ENCODE measurements around the gene AFAP1. TPM values are rescaled to one million over a fixed set of nuclear protein-coding genes. Genes with fewer than 3 reads are reported as not detected.

The AFAP1 gene
- total and polyA plus RNA-seq, 12 donors, result 2.9 to 8.9 (median 5.8) TPM

- peaks cover 0 to 38% (median 3%) of the 10 kb centered on the region in 9 donors for H3K36me3 ChIP-seq
- TF ChIP-seq CTCF (IDR thresholded peaks at IDR 0.05), result peak in 1 of 9 donors; percentile 11
- 83 to 86% methylated on average over 11 of the region's 11 CpGs for WGBS, 2 donors
- ATAC-seq (no peak), DNase-seq (no peak)
- H3K4me3 ChIP-seq, result no peak overlapping the region
- intact Hi-C loops (cut with DNase I), result no loop called here
- peaks cover 4 to 66% (median 29%) of the 10 kb centered on the region in 9 donors for H3K4me1 ChIP-seq
- H3K27ac ChIP-seq, result peak overlapping the region in 6 of 10 donors; percentile 19 to 94 (median 89)
- no peaks in the 10 kb centered on the region for H3K27me3 ChIP-seq
- no peaks in the 10 kb centered on the region for H3K9me3 ChIP-seq
These were observed 119.4 kb downstream of the AFAP1 start for GRCh38 chr4:7820031-7820818.

DNA sequence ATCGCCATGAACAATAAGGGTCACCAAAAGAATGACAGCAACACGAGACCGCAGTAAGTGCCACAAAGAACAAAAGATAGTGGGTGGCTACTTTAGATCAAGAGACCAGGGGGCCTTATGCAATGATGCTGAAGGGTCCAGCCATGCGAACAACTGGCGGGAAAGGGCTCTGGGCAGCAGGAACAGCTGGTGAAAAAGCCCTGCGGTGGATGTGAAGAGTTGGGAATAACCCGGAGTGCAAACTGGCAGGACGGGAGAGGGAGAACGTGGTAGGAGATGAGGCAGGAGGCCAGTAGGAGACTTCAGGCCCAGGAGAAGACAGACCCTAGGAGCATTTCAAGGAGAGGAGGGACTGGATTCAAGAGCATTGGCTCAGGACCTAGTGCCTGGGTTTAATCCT lies 120.2 kb downstream of the AFAP1 start:
- Histone ChIP-seq H3K36me3 (peaks cover 0 to 46% (median 8%) of the 10 kb centered on the region in 9 donors), H3K4me3 (no peak overlapping the region), H3K9me3 (no peaks in the 10 kb centered on the region), H3K27ac (peak overlapping the region in 4 of 10 donors; percentile 82 to 94 (median 90)), H3K27me3 (no peaks in the 10 kb centered on the region), H3K4me1 (peaks cover 4 to 64% (median 29%) of the 10 kb centered on the region in 9 donors)
- no peak for TF ChIP-seq CTCF (IDR thresholded peaks at IDR 0.05)
- no peak for DNase-seq
- no peak for ATAC-seq
- 94% methylated on average over 9 of the region's 9 CpGs for WGBS, 2 donors
- intact Hi-C loops (cut with DNase I), result loop anchor here in 2 of 10 donors (10.0 kb wide), 2 partner anchors 95 to 375 kb away; partner anchors contain the start of gene SH3TC1 (in 1 of the 2)

GRCh38 chr4:7818399-7818911 lies 121.2 kb downstream of the AFAP1 start:
- Histone ChIP-seq H3K27ac (peak overlapping the region in 2 of 10 donors; percentile 13 to 48), H3K36me3 (peaks cover 0 to 53% (median 14%) of the 10 kb centered on the region in 9 donors), H3K27me3 (no peaks in the 10 kb centered on the region), H3K4me3 (no peak overlapping the region), H3K4me1 (peaks cover under 1 to 55% (median 22%) of the 10 kb centered on the region in 9 donors), H3K9me3 (no peaks in the 10 kb centered on the region)
- intact Hi-C loops (cut with DNase I), result loop anchor here in 2 of 10 donors (10.0 kb wide), 2 partner anchors 96 to 376 kb away; partner anchors contain the start of gene SH3TC1 (in 1 of the 2)
- peak; percentile 26 to 63 for DNase-seq
- no peak for TF ChIP-seq CTCF (IDR thresholded peaks at IDR 0.05)
- ATAC-seq, result peak in 5 of 8 donors; percentile 13 to 64 (median 47)
- WGBS, 2 donors, result 56 to 70% methylated on average over 5 of the region's 5 CpGs

- Histone ChIP-seq H3K4me1 (peaks cover 0 to 50% (median 19%) of the 10 kb centered on the region in 9 donors), H3K36me3 (peaks cover 0 to 54% (median 14%) of the 10 kb centered on the region in 9 donors), H3K27ac (peak overlapping the region in 2 of 10 donors; percentile 13 to 48), H3K4me3 (no peak overlapping the region), H3K27me3 (no peaks in the 10 kb centered on the region), H3K9me3 (no peaks in the 10 kb centered on the region)
- no peak for DNase-seq
- intact Hi-C loops (cut with DNase I), result loop anchor here in 2 of 10 donors (10.0 kb wide), 2 partner anchors 97 to 377 kb away; partner anchors contain the start of gene SH3TC1 (in 1 of the 2)
- 67 to 72% methylated on average over 6 of the region's 6 CpGs for WGBS, 2 donors
- no peak for TF ChIP-seq CTCF (IDR thresholded peaks at IDR 0.05)
- ATAC-seq, result peak in 1 of 8 donors; percentile 20
These were observed 121.7 kb downstream of the AFAP1 start for GRCh38 chr4:7817877-7818398.
